ENCODE results near the gene SP8. TPM values are rescaled to one million over a fixed set of nuclear protein-coding genes. Genes with fewer than 3 reads are reported as not detected.

The SP8 gene
- polyA plus RNA-seq, 1 donor, result not detected

- DNase-seq, result no peak
Measured at GRCh38 chr7:20748853-20749252, 37.8 kb downstream of the SP8 start.

GRCh38 chr7:20747001-20747400, 39.7 kb downstream of the SP8 start:
- no peak for DNase-seq

GRCh38 chr7:20745702-20746101, 41.0 kb downstream of the SP8 start:
- no peak for DNase-seq

GRCh38 chr7:20744954-20745446, 41.7 kb downstream of the SP8 start:
- DNase-seq, result no peak

- DNase-seq, result no peak
Measured at GRCh38 chr7:20742913-20743312, 43.8 kb downstream of the SP8 start.

- DNase-seq, result no peak
Measured at GRCh38 chr7:20741801-20742200, 44.9 kb downstream of the SP8 start.

- DNase-seq, result no peak
Measured at GRCh38 chr7:20738518-20739481, 47.9 kb downstream of the SP8 start.

GRCh38 chr7:20737840-20738448, 48.7 kb downstream of the SP8 start:
- no peak for DNase-seq

GRCh38 chr7:20735346-20736065, 51.2 kb downstream of the SP8 start:
- DNase-seq, result no peak

Other genes starting within 250 kb of the SP8 start
- gene ABCB5, start 171.2 kb downstream of the SP8 start, polyA plus RNA-seq (ENCODE audit: insufficient read length), result 0.05 TPM